ENCODE results near the gene PADI3.

Gene PADI3

GRCh38 chr1:17274186-17275170 lies 25.6 kb downstream of the PADI3 start:
- DNase-seq (ENCODE audit: low read depth): no peak

DNA sequence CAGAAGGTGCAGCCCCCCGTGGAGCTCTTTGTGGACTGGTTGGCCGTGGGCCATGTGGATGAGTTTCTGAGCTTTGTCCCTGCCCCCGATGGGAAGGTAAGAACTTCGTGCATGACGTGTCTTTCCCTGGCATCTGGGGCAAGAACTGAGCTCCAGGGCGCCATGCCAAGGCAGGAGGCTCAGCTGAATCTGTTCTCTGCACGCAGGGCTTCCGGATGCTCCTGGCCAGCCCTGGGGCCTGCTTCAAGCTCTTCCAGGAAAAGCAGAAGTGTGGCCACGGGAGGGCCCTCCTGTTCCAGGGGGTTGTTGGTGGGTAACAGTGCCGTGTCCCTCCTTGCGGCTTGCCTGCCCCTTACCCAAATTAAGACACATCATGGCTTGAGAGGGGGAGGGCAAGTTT lies 27.7 kb downstream of the PADI3 start:
- no peak for DNase-seq (ENCODE audit: low read depth)

- DNase-seq (ENCODE audit: low read depth): no peak
Observed at GRCh38 chr1:17277511-17278159, 28.7 kb downstream of the PADI3 start.

DNA sequence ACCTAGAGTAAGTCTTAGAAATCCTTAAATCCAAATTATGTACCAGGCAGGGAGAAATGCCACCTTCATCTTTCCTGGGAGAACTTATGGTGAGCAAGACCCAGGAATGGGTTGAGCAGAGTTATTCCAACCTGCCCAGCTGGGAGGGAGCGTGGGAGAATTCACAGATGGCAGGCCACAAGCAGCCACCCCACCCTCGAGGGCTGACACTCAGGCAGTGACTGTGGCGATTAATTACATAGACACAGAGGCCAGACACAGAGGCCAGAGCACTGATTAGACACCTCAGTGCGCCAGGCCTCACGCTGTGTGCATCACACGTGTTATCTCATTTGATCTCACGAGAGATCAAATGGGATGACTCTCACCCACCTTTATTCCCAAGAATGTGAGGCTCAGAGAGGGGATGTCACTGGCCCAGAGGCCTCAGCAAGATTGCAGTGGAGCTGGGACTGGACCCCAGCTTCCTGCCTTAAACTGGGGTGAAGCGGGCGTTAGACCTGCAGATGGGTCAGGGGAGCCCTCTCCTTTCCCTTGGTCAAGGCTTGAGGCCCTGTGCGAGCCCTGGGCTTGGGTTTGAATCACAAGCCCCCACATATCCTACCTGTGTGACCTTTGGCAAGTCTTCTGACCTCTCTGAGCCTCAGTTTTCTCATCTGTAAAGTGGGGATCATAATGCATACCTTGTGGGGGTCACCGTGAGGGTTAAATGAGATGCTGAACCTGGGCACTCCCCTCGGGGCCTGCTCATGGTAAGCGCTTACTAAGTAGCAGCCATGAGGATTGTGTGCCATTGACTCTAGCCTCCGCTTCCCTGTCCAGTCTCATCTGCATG lies 30.3 kb downstream of the PADI3 start:
- no peak for DNase-seq (ENCODE audit: low read depth)

DNA sequence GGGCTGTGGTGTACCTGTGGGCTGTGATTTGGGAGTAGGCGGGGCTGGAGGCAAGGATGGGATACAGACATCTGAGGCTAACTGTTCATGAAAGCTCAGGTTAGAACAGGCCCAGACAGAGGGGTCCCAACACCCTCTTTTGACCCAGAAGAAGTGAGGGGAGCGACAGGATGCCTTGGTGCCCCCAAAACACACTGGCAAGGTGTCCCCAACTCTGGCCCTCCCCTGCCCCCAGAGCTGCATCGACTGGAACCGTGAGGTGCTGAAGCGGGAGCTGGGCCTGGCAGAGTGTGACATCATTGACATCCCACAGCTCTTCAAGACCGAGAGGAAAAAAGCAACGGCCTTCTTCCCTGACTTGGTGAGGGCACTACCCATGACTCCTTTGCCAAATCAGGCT lies 31.5 kb downstream of the PADI3 start:
- DNase-seq (ENCODE audit: low read depth): no peak

GRCh38 chr1:17280894-17281293 lies 32.0 kb downstream of the PADI3 start:
- DNase-seq (ENCODE audit: low read depth): no peak

DNA sequence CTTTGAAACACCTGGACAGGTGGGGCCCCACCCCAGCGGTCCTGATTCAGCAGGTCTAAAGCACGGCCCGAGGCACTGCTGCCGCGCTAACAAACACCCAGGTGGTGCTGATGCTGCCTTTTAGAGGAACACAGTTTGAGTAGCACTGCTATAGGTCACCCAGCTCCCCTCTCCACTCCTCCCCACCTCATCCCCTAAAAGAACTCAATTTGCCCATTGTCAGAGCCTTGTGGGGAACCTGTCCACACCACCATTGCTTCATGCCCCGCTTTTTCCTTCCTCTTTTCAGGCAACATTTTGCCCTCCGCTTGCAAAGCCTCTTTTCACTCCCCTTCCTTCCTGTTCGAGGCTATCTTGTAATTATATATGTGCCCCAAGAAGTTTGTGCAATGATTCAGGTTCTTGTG lies 32.9 kb downstream of the PADI3 start:
- no peak for DNase-seq (ENCODE audit: low read depth)

DNA sequence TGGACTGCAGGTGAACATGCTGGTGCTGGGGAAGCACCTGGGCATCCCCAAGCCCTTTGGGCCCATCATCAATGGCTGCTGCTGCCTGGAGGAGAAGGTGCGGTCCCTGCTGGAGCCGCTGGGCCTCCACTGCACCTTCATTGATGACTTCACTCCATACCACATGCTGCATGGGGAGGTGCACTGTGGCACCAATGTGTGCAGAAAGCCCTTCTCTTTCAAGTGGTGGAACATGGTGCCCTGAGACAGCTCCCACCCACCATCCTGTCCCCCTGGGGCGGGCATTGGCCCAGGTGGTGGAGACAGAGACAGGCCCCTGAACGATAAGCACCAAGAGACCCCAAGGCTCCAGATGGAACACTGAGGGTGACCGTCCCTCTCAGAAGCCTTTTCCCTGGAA lies 33.9 kb downstream of the PADI3 start:
- DNase-seq (ENCODE audit: low read depth): no peak

- DNase-seq (ENCODE audit: low read depth): no peak
Observed at GRCh38 chr1:17286646-17287045, 37.7 kb downstream of the PADI3 start.

GRCh38 chr1:17287130-17287776 lies 38.4 kb downstream of the PADI3 start:
- DNase-seq (ENCODE audit: low read depth): no peak

GRCh38 chr1:17289721-17290120 lies 40.8 kb downstream of the PADI3 start:
- DNase-seq (ENCODE audit: low read depth): no peak

- DNase-seq (ENCODE audit: low read depth): no peak
Observed at GRCh38 chr1:17290553-17290952, 41.7 kb downstream of the PADI3 start.

- DNase-seq (ENCODE audit: low read depth): no peak
Observed at GRCh38 chr1:17292299-17293160, 43.6 kb downstream of the PADI3 start.

- no peak for DNase-seq (ENCODE audit: low read depth)
Observed at GRCh38 chr1:17293681-17294425, 45.0 kb downstream of the PADI3 start.

DNA sequence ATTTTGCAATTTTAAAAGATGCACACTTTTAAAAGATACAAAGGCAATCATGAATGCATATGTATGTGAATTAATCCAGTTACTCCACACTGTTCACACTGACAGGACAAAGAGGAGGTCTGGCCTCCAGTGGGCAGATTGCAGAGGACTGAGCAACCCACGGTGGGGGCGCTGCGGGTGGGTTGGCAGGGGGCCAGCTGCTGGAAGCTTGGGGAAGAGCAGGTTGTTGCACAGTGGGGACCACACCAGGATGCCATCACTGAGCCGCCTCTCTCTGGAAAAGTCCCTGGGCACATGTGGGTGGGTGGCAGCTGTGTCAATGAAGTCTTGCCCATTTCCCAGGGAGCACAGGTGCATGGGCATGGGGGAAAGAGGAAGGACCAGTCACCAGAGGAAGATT lies 46.4 kb downstream of the PADI3 start:
- DNase-seq (ENCODE audit: low read depth): no peak

DNA sequence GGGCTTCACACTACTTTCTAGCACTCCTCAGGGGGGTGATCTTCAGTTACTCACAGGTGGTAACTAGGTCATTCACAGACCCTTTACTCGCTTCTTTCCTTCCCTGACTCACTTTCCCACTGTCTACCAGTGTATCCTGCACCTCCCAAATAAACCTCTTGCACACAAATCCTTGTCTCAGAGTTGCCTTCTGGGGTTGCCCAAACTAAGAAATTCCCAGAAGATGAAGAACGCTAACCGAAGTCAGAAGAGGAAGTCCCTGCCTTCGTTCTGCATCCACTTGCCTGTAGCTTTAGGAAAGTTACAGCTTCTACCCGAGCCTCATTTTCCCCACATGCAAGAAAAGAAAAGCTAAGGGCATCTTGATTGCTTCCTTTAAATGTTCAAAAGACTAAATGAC lies 47.2 kb downstream of the PADI3 start:
- no peak for DNase-seq (ENCODE audit: low read depth)

DNA sequence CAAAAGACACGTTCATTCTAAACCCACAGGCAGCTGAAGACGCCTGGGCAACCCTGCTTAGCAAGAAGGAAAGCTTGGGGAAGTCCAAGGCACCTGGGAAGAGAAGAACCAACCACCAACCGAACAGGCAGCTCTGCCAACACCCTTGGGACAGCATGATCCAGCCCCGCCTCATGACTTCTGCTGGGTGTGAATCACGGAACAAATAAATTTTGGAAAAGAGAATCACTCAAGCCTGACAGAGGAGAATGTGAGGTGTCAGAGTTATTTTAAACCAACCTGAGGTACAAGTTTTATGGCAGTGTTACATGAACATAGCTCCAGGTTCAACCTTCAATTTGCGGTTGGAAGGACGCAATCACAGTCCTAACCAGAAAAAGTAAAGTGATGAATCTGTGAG lies 49.1 kb downstream of the PADI3 start:
- no peak for DNase-seq (ENCODE audit: low read depth)

GRCh38 chr1:17301767-17302166 lies 52.9 kb downstream of the PADI3 start:
- DNase-seq (ENCODE audit: low read depth): no peak

- DNase-seq (ENCODE audit: low read depth): no peak
Observed at GRCh38 chr1:17304151-17304825, 55.4 kb downstream of the PADI3 start.

GRCh38 chr1:17304826-17305175 lies 55.9 kb downstream of the PADI3 start:
- DNase-seq (ENCODE audit: low read depth): no peak

All from stimulated activated CD8-positive, alpha-beta memory T cell treated with anti-CD3 and anti-CD28 coated beads, Interleukin-15, amount 100 ng/mL, for 24 hours (primary cell).